GM18502 (cell line): ENCODE measurements around the gene CDC37L1.
"Not testable (repeated sequence)": the region's sequence is repeated elsewhere in the genome, so short reads cannot be mapped to it uniquely, and the experiment has no call there.

Experiments
- ATAC-seq: cut with Tn5 transposase; IDR thresholded peaks from one replicate; pipeline ENCODE4 v1.9.1; 2021; ENCODE audit warnings: mild to moderate bottlenecking; ENCODE audit not compliant: unreplicated experiment, poor library complexity

The CDC37L1 gene

DNA sequence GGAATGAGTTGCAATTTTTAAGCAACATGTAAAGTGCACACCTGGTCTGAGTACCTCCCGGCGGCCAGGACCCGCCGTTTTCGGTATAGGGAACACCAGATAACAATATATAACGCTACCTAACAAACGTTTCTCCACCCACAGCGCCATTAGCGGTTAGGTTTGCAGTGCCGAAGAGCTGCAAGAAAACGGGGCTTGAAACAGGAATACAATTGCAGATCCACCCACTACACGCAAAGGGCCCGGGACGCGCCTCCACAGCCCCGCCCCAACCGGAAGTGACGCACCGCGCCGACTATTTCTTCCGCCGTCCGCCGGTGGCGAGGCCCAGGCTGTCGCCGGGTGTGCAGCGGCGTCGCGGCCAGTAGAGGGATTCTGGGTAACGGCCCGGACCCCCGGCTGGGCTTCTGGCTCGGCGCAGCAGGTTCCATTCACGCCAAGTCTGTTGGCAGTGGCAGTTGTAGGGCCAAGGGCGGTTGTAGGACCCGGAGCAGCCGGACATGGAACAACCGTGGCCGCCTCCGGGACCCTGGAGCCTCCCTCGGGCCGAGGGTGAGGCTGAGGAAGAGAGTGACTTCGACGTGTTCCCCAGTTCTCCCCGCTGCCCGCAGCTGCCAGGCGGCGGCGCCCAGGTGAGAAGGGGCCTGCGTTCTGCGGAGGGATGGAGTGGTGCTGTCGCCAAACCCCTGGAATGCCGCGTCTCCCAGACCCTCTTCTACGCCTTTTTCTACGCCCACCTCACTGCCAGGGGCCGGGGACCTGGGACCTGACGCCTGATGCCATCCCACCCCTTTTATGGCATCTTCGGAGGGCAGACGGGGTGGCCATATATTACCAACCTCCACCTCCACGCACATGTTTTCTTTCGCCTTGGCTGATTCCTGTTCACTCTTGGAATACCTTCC is at the start of gene CDC37L1:
Gene CDC37L1, plus strand, starts transcription at position 302 of the 905 bp plus-strand sequence. Its CDS starts 199 bp downstream, at position 501.
- peak; percentile 97 for ATAC-seq

DNA sequence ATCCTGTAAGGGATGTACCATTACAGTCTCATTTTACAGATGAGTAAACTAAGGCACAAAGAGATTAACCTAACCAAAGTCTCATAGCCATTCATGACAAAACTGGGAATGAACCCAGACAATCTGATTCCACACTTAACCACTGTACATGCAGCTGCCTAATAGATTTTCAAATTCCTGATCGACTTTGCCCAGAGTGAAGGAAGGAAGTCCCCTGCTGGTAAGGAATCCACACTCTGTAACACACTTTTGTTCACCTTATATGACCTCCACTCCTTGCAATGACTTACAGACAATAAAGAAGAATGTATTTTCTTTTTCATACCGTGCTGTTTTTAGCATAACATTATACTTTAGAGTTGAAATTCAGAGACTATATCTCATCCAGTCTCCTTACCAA is 48.5 kb upstream of the CDC37L1 start:
- ATAC-seq, result no peak

DNA sequence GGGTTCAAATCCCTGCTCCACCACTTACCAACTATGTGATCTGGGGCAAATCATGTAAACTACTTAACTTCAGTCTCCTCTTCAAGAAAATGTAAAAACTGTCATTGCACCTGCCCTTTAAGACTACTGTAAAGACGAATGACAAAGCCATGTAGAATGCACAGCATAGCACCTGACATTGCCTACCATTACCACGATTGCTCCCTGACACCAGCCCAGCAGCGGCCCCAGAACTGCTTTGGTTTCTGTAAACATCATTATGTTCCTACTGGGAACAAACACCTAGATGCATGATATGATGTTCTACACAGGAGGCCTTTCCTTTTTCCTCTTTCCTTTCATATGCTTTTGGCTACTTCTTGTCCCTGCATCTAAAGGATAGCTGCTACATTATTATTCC is 40.4 kb upstream of the CDC37L1 start:
- ATAC-seq, result no peak

DNA sequence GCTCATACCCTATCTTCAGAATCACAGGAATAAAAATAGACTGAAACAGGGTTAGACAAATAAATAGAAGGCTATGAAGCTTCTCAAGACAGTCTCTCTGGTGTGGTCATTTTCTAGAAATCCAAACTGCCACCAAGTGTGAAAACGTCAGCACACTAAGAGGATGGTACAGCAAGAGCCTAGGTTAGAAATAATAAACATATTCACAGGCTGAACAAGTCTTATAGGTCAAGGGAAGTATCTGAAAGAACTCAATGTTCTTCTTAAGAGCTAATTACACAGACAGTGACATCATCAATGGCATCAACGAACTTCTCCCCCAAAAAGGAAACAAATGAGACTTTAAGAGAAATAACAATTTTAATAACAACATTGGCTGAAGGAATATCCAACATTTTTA is 39.9 kb upstream of the CDC37L1 start:
- ATAC-seq, result no peak

DNA sequence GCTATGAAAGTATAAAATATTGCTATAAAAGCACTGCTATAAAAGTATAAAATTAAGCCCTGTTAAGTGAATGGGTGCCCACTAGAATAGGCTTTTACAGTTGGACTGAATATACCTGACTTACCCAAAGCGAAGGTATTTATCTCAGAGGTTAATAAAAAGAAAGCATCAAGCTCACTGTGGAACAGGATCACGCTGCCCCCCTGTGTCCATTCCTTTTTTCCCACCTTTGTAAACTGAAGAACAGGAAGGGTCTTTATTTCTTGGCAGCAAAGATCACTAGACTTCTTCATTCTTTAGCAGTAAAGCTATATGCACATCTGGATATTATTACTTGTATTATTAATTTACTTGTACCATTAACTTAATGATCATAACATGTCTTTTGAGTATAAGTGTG is 39.3 kb upstream of the CDC37L1 start:
- no peak for ATAC-seq

DNA sequence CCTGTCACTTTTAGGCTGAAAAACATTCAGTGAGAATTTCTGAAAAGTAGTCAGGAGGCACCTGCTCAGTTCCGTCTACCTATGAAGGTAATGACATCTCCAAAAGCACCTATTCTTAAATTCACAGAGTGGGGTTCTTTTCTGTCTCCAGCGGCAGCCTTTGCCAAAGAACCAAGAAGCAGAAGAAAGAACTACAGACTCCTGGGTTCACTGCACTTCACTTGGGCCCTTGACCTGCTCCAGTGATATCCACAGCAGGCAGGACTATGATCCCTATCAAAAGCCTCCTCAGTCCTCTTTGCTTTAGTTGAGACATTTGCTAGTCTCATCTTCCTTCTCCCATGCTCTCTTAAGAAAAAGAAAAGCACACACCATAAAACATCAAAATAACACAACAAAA is 37.0 kb upstream of the CDC37L1 start:
- ATAC-seq, result no peak

DNA sequence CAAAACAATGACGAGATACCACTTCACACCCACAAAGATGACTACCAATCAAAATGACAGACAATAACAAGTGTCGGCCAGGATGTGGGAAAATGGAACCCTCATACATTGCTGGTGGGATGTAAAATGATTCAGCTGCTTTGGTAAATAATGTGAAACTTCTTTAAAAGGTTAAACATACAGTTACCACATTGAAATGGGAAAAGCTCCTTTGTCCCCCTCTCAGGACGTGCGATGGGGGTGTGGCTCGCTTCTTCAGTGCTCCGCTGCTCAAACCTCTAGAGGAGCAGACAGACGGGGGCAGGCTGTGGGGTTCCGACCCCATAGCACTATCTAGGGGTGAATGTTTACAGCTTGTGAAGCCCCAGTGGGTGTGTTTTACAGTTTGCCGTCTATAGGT is 25.3 kb upstream of the CDC37L1 start:
- no peak for ATAC-seq

DNA sequence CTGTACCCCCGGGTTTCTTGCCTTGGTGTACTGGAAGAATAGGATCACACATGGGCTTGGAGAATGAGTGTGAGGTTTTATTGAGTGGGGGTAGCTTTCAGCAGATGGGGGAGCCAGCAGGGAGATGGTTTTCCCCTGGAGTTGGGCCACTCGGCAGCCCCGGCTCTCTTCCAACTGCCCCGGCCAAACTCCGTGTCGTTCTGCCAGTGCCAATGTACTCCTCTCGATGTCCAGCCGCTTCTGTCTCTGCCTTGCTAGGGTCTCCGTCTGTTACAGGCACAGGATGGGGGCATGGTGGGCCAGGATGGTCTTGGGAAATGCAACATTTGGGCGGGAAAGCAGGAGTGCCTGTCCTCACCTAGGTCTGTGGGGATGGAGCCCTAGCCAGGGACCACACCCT is 24.8 kb upstream of the CDC37L1 start:
- ATAC-seq, result no peak

DNA sequence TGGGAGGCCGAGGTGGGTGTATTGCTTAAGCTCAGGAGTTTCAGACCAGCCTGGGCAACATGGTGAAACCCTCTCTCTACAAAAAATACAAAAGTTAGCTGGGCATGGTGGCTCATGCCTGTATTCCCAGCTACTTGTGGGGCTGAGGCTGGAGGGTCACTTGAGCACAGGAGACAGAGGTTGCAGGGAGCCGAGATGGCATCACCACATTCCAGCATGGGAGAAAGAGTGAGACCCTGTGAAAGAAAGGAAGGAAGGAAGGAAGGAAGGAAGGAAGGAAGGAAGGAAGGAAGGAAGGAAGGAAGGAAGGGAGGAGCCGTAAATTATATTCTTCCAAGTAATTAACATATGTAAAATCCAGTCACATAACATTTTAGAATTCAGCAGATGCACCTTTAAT is 23.2 kb upstream of the CDC37L1 start:
- not testable (repeated sequence) for ATAC-seq

DNA sequence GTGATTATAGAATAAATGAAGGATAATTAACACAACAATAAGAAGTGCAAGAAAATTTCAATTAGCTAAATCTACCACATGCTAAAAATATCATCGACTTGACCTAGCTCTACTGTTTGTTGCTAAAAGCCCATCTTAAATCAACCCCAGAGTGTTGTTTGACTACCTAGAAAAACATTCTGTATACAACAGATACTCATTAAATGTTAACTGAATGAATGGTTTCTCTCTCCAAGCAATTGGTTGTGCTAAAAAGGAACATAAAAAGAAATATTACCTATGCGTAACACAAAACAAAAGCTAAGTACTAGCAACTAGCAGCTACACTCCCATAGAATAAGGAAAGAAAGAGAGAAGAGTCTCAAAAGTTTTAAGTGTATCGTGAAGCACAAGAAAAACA is 22.7 kb upstream of the CDC37L1 start:
- ATAC-seq, result no peak

DNA sequence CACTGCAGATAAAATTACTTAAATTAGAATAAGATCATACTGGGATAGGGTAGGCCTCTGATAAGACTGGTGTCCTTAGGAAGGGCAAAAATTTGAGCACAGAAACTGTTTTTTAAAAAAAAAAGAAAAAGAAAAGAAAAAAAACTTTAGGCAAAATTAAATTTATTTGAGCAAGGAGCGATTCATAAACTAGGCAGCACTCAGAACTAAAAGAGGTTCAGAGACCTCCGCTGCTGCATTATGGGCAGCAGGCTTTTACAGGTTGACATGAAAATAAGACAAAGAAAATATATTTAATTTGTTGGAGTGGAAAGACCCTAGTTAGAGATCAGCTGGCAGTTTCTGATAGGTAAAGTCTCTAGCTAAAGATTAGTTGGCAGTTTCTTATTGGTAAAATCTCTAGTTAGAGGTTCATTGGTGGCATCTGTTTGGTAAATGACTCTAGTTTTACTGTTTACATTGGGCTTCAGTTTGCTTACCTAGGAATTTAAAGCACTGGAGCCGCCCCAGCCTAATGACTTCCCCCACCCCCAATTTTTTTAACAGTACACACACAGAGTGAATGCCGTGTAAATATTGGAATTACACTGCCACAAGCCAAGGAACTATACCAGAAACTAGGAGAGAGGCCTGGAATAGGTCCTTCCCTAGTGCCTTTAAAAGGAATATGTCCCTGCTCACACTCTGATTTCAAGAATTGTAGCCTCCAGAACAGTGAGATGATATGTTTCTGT is 21.8 kb upstream of the CDC37L1 start:
- ATAC-seq, result no peak

DNA sequence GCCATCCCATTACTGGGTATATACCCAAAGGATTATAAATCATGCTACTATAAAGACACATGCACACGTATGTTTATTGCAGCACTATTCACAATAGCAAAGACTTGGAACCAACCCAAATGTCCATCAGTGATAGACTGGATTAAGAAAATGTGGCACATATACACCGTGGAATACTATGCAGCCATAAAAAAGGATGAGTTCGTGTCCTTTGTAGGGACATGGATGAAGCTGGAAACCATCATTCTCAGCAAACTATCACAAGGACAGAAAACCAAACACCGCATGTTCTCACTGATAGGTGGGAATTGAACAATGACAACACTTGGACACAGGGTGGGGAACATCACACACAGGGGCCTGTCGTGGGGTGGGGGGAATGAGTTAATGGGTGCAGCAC is 18.7 kb upstream of the CDC37L1 start:
- ATAC-seq, result not testable (repeated sequence)

DNA sequence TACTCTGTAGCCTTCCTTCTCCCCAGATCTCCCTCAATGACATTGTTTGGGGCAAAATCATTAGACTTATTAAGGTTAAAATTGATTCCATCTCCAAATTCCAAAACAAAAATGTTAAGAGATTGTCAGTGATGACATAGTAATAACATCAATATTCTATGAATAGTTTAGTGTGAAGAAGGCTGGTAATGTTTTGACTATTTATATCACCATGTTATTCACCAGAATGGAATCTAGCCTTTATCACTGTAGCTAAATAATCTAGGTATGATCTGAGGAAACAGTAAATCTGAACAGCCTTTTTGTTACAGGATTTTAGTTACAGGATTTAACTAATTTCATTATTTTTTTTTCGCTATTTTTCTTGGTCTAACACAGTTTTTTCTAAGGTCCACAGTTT is 18.2 kb upstream of the CDC37L1 start:
- ATAC-seq, result no peak

DNA sequence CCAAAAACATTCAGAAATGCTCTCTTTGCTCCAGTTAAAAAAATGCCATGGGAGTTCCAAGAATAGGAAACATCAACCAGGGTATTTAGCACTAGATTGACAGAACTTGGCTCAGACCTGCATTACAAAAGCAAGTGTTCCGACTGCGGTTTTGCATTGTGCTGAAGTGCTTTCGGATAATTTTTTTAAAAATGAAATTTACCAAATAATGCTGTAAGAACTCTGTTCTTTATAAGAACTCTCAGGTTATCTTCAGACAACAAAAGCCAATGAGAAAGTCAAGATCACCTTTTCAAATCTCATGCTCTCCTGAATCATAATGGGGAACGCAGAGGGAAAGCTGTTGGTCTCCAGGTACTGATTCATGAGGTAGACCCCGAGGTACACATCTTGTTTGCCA is 17.8 kb upstream of the CDC37L1 start:
- ATAC-seq, result no peak

DNA sequence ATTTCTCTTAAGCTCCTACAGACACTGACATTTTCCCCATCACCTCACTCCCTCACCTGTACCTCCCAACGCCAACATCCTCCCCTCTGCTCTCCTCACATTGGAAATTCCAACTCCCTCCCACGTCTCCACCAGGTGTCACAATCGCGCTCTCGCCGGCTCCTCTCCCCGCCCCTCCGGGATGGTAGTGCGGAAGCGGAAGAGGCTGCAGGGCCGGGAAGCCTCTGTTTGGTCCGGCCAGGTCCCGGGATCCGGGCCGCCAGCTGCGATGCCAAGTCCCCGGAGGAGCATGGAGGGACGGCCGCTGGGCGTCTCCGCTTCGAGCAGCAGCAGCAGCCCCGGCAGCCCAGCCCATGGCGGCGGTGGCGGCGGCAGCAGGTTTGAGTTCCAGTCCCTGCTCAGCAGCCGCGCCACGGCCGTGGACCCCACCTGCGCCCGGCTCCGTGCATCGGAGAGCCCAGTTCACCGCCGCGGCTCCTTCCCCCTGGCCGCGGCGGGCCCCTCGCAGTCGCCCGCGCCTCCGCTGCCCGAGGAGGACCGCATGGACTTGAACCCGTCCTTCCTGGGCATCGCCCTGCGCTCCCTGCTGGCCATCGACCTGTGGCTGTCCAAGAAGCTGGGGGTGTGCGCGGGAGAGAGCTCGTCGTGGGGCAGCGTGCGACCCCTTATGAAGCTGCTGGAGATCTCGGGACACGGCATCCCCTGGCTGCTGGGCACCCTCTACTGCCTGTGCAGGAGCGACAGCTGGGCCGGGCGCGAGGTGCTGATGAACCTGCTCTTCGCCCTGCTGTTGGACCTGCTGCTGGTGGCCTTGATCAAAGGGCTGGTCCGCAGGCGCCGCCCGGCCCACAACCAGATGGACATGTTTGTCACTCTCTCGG is 17.0 kb upstream of the CDC37L1 start, which contains the start of gene PLPP6:
Gene PLPP6, plus strand, starts transcription at position 187 of the 881 bp plus-strand sequence. Its CDS starts 82 bp downstream, at position 269.
- ATAC-seq, result peak; percentile 87

DNA sequence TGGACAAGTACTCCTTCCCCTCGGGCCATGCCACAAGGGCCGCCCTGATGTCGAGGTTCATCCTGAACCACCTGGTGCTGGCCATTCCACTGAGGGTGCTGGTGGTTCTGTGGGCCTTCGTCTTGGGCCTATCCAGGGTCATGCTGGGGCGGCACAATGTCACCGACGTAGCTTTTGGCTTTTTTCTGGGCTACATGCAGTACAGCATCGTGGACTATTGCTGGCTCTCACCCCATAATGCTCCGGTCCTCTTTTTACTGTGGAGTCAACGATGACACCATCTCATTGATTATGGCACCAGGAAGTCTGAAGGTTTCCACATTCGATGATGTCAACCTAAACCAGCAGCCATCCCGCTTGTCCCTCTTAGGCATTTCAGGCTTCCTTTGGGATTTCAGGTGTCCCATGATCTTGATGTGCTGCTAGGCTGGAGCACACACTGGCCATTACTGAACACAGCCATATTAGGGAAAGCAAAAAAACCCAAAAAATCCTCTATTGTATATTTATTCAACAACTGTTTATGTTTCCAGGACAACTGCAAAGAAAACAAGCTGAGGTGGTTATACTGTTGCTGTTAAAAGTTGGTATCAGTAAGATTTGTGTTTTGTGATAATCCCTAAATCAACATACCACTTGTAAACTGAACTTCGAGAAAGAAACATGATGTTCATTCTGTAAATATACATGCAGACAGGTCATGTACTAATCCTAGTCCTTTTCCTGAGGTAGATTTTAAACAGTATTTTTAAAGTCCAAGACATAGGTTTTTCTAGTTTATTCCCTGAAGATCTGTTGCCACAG is 16.2 kb upstream of the CDC37L1 start:
- ATAC-seq, result no peak

DNA sequence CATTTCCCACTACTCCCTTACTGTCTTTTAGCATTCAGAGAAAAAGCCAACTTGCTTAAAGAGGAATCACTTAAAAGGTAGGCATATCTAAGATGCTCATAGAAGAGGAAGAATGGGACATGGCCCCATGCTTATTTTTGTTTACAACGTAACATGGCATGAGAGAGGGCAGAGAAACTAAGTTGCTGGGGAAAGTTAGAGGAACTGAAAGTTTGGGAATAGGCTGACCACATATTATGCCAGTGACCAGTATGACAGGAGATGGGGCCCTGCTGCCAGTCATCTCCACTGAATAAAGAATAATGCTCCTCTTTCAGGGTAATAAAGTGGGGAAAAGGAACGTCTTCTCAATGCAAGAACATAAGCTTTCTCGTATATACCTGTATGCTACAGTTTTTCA is 15.4 kb upstream of the CDC37L1 start:
- no peak for ATAC-seq

DNA sequence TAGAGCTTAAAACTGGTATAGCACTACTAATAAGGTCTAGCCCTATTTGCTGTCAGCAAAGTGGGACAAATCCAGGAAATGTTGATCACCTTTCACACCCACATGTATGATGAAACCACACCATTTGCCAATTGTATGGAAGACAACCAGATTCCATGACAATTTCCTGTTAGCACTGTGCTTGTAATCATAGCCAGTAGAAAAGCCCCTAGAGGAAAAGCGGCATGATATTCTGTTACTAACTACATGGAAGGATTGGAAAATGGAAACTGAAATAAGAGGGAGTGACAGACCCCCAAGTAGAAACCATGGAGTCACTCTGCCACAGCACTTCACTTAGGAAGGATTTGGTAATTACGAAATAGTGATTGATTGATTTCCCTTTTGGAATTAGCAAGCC is 14.0 kb upstream of the CDC37L1 start:
- ATAC-seq, result no peak

DNA sequence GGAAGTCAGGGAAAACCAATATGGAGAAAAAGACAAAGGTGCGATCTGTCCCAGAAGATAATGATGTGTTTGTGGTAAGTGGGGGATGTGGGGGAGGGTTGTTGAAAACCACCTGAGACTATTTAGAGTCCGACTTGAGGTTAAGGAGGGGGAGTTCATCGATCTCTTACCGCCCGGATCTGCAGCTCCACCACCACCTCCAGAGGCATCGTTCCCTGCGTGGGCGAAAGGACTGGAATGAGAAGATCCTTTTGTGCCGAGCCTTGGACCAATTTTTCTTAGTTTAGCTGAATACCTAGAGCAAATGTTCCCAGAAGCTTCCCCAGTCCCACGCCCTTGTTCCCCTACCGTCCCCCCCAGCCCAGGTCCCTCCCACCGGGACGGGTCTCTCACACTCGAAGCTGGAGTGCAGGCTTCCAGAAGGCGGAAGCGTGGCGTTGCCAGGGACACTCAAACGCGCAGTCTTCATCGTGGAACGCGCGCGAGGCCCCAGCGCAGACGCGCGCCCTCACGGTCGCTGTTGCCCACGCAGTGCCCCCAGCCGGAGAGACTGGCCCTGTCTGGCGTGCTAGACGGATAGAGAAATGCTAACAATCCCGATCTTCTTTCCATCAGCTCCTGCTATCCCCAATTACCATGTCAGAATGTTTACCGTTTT is 13.2 kb upstream of the CDC37L1 start, which contains the start of gene SPATA6L:
Gene SPATA6L, minus strand, starts transcription at position 439 of the 658 bp plus-strand sequence. Its CDS starts 230 bp downstream, at position 209.
- peak; percentile 47 for ATAC-seq
